GM15510 (cell line): ENCODE results near the gene TMEM63C.

Experiments used
- POLR2A ChIP-seq: IDR thresholded peaks from 3 replicates; pipeline ENCODE4 v1.6.1; 2011; ENCODE audit warnings: borderline replicate concordance; ENCODE audit not compliant: insufficient read length; ENCODE audit errors: extremely low read depth

The TMEM63C gene

DNA sequence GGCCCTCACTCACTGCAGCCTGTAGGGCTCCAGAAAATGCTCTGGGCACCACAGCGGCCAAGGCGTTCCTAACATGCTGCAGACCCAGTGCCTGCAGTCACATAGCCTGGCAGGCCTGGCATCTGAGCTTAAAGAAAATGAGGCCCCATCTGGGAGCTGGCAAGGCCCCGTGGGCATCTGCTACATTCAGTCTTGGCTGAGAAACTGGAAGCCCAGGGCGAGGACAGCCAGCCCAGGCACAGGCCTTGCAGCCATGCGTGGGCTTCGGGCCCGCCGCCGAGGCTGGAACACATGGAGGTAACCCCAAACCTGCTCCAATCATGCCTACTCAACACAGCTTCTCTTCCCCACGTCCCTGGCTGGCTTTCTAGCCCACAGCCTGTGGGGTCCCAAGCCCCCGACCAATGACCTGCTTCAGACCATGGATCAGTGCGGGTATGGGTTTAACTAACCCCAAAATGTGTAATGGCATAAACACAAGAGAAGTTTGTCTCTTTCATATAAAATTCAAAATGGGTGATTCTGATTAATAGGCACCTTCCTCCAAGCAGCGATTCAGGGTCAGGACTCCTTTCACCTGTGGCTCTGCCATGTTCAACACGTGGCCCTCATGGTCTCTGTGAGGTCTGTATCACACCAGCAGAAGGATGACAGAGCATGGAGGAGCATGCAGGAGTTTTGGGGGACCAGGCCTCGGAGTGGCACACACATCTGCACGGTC is 83.0 kb downstream of the TMEM63C start:
- no peak for TF ChIP-seq POLR2A

DNA sequence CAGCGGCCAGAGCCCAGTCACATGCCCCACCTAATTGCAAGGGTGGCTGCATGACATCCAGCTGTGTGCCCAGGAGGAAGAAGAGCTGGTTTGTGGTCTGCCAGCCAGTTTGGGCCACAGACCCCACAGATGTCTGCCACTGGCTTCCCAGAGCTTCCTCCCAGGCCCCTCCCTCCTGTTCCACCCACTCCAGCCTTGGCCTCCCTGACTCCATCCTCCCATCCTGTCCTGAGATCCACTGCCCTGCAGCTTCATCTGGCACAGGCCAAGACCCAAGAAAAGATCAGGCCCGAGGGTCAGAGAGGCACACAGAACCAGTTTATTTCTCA is 83.6 kb downstream of the TMEM63C start:
- TF ChIP-seq POLR2A = no peak

DNA sequence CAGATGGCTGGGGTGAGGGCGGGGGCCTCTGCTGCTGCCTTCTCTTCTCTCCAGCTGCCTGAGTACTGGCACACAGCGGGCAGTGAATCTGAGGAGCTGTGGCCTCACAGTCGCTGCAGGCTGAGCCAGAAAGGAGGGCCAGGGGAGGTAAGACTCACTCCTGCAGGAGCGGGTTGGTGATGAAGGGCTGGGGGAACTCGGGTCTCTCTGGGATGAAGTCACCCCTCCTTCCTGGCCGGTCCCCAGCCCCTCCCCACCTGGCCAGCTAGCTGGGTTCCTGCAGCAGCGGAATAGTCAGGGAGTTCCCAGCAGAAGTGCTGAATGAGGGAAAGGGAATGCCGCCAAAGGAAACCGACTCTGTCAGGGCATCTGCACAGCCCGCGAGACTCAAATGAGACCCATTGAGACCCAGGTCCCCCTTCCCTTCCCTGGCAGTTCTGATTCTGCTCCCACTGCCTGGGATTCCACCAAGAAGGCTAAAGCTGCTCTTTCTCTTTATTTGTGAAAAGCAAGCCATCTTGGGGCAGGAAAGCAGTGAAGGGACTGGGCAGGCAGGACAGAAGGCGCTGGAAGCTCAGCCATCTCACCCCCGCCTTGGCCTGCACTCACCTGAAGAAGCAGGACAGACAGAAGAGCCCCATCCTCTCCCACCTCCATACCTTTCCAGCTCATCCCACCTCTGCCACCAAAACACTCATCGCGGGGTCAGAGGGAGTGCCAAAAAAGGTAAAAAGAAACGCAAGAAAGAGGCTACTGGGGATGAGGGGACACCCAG is 84.2 kb downstream of the TMEM63C start:
- TF ChIP-seq POLR2A = no peak

DNA sequence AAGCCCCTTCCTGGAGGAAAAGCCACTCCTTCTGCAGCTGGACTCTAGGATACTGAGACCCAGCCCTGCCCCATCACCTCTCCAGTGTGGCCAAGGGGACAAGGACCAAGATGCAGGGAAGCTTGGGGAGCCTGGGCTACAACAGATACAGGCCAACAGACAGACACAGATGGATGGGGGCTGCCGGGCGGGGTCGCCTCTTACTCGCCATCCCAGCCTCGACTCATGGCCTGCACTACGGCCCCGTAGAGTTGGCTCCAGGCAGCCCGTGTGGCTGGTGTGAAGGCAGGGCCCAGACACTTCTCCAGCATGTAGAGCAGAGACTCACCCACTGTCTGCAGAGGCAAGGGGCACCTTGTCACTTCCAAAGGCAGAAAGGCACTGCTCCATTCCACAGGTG is 84.7 kb downstream of the TMEM63C start:
- TF ChIP-seq POLR2A = no peak

DNA sequence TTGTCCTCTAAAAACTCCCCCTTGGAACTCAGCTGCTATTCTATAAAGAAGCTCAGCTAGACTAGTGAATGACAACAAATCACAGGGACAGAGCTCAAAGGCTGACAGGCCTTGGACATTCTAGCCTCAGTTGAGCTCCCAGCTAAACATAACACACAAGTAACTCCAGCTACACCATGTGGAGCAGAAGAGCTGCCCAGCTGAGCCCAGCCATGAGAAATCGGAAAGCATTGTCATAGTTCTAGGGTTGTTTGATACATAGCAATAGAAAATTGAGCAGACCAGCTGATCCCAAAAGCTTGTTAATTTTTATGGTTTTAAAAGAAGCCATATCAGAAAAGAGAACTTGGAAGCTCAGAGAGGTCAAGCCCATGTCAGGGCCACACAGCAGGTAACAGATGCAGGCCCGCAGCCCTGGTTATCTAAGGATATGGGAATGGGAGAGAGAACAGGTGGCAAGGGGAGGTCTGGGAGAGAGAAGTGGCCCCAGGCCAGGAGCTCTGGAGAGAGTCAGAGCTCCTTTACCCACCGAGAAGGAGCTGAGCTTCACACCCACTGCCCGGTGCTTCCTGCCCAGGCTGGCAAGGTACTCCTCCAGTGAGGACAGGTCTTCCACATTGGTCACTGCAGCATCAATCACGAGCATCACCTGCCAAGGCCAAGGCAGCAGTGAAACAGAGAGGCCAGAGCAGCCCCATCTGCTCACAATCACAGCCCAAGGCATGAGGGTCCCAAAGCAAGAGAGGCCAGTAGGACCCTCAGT is 86.5 kb downstream of the TMEM63C start:
- no peak for TF ChIP-seq POLR2A

DNA sequence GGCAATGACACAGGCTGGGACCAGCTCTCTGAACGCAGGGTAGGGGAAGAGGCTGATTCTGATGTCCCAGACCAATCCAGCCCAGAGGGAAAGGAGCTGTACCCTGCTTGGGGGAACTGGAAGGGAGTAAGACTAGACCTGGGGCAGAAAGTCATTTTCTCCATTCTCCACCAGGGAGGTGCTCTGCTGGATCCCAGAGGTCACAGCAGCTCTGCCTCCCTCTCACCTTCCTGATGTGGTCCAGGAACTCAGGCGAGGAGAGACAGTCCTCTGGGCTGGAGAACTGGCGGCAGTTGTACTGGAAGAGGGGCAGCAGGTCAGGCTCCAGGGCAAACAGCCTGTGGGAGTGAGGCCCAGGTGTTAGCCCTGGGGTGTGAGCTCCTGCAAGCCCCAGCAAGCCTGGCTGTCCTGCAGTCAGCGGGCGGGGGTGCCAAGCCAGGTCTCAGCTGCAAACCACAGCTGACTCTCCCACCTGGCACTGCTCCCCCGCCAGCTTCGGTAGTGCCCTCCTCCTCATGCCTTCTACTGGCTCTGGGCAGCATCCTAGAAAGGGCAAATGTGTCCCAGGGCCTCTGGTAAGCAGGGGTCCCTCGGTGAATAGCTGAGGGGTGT is 87.5 kb downstream of the TMEM63C start:
- TF ChIP-seq POLR2A = no peak

DNA sequence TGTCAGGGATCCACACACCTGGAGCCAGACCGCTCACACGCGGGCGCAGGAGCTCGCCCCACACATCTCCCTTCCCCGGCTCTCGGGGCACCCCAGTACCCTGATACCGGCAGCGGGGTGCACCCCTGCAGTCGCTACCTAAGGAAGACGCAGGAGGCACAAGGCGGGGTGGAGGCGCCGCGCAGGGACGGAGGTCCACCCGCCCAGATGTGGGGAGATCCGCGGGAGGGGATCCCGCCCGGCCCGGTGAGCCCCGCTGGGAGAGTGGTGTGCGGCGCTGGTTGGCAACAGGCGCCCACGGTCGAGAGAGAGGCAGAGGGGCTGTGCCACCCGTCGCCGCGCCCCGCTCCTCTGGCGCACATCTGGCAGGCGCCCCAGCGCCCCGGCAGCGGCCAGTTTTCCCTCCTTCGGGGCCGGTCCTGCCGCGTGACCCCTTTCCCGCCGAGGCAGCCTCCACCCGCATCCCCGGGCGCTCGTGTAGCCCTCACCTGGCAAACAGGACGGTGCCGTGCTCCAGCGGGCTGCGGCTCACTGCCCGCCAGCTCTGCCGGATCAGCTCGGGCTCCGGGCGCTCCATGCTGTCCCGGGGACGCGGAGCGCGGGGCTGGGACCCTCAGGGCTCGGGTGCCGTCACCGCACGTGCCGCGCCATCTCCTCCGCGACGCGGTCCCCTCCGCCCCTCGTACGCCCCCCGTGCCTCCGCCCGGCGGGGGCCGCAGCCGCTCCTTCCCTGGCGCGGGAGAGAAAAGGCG is 88.9 kb downstream of the TMEM63C start:
- no peak for TF ChIP-seq POLR2A

DNA sequence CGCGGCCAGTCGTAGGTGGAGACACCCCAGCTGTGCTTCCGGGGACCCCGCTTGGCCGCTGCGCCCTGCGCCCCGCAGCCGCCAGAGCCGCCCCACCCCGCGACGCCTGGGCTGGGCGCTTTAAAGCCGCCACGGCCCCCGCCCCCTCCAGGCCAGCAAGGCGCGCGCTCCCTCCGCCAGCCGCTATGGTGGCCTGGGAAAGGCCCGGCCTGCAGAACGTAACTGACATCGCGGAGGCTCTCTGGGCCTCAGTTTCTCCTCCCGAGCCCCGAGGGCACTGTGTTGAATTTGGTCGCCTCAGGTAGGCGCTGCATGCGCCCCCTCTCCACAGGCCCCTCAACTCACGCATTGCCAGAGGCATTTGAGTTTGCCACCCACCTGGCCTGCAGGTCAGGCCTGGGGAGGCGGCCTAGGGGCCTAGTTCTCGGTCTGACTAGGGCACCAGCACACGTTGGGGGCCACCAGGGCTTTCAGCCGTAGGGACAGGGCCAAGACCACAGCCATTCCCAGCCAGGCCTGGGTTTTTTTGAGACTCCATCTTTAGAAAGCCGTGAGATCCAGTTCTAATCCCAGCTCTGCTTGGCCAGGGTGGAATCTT is 89.6 kb downstream of the TMEM63C start, which contains the start of gene NGB:
TSS of gene NGB (minus strand) at position 94 of the 598 bp plus-strand sequence. CDS start 269 bp downstream, outside the sequence.
- no peak for TF ChIP-seq POLR2A

DNA sequence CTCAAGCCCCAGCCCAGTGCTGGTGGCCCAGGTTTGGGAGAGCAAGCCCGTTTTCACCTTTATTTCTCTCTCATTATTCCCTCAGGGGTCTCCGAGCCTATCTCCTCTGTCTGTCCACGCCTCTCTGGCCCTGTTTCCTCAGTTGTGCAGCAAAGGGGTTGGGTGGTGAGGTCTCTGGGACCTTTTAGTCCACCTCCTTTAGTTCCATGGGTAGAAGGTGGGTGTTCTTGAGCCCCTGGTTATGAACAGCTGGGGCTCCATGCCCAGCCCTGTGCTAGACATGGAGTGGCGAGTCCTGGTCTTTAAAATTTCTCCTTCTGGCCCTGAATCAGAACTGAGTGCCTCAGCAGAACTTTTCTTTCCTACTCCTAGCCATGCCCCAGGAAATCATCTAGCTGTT is 90.7 kb downstream of the TMEM63C start:
- no peak for TF ChIP-seq POLR2A

DNA sequence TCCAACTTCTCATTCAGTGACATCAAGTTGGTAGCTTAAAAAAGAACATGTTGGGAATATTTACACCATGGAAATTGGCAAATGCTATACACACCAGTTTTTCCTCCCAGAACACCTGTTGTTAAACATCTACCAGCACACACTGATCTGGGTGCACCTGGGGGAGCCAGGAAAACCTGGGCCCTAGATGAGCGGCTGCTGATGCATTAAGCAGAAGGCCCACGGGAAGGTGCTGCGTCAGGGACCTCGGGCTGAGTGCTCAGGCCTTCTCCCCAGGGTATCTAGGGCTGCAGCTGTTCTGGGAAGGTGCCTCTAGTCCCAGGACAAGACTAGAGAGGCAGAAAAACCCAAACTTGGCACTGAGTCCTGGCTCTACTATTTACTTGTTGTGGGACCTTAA is 92.2 kb downstream of the TMEM63C start:
- TF ChIP-seq POLR2A = no peak

DNA sequence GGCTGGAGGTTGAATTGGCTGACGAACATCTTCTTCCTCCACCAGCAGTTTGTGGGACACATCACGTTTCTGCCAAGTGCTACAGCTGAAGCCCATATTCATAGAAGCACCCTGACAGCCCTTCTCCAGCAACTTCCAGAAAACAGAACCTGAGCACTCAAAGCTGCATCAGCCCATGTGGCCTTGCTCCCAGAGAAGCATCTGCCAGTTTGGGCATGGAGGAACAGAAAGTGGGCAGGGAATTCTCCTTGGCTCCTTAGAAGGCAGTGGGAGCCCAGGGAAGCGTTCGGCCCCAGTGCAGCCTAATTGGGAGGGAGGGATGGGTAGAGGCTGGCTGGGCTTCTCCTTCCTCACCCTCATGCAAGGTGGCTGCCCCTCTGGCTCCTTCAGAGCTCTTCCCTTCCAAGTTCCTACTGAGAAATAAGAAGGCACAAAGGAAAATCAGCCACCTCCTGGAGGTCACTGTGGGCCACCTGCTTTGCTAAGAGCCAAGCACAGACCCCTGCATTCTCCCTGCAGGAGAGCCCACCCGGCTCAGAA is 93.5 kb downstream of the TMEM63C start:
- TF ChIP-seq POLR2A = no peak

DNA sequence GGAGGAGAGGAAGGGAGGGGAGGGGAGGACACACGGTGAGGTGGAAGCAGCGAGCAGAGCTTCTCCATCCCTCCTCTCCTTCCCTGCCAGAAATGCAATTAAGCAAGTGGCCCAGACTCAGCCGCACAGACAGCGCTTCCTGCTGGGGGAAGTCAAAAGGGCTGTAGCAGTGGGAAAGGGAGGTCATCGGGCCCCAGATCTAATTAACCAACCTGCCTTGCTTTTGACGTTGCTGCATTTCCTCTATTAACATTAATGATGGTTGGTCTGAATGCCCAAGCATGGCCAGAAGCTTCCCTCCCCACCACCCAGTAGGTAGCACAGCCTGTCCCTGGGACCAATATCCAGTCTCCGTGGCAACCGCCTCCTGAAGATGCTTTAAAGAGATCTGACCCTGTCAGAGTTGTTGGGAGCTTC is 94.0 kb downstream of the TMEM63C start:
- no peak for TF ChIP-seq POLR2A

DNA sequence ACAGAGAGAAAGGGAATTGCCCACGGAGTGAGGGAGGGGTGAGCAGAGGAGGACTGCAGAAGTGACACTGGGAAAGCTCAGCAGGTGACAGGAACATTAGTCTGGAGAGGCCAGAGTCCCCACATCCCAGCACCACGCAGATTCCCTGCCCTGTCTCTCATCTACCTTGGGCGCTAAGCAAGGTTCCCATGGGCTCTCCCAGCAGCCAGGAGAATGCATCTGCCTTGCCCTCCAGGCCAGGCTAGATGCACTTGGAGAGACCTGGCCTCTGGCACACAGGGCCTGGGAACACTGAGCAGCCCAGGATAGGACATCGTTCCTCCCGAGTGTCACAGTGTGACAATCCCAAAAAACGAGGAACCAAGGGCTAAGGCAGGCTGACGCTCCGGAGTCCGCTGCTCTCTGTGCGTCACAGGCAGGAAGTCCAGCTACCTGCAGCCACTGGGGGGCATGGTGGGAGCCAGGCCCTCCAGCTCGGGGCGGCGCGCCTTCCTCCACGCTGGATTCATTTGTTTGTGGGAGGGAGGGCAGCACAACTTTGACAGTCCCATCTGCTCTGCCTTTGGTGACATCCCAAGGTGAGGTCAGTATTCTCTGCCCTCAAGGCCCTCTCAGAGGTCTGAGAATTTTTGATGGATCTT is 94.8 kb downstream of the TMEM63C start:
- no peak for TF ChIP-seq POLR2A
